ENCODE measurements around the gene MRTFA. TPM values are rescaled to one million over a fixed set of nuclear protein-coding genes. Genes with fewer than 3 reads are reported as not detected.

Gene MRTFA
- total RNA-seq, 1 donor from 2014 or later, result 52.1 TPM

- H3K4me3 ChIP-seq (ENCODE audit: low read depth, low read length), result no peak overlapping the region
- TF ChIP-seq CTCF (conservative IDR thresholded peaks at IDR 0.05; ENCODE audit: low read depth, low read length), result no peak
- no peak for DNase-seq (ENCODE audit: low read depth)
Observed at GRCh38 chr22:40616578-40616977, 19.9 kb downstream of the MRTFA start.

- TF ChIP-seq CTCF (conservative IDR thresholded peaks at IDR 0.05; ENCODE audit: low read depth, low read length), result no peak
Observed at GRCh38 chr22:40613067-40613466, 23.5 kb downstream of the MRTFA start.

GRCh38 chr22:40612291-40612751 lies 24.2 kb downstream of the MRTFA start:
- DNase-seq (ENCODE audit: low read depth), result no peak
- no peak overlapping the region for H3K4me3 ChIP-seq (ENCODE audit: low read depth, low read length)
- no peak for TF ChIP-seq CTCF (conservative IDR thresholded peaks at IDR 0.05; ENCODE audit: low read depth, low read length)

More at GRCh38 chr22:40613067-40613466, 23.5 kb downstream of the MRTFA start:
- no peak overlapping the region for H3K4me3 ChIP-seq (ENCODE audit: low read depth, low read length)
- no peak for DNase-seq (ENCODE audit: low read depth)

GRCh38 chr22:40611606-40612005 lies 24.9 kb downstream of the MRTFA start:
- DNase-seq (ENCODE audit: low read depth), result no peak
- no peak for TF ChIP-seq CTCF (conservative IDR thresholded peaks at IDR 0.05; ENCODE audit: low read depth, low read length)

GRCh38 chr22:40610329-40610850 lies 26.1 kb downstream of the MRTFA start:
- TF ChIP-seq CTCF (conservative IDR thresholded peaks at IDR 0.05; ENCODE audit: low read depth, low read length), result no peak
- H3K4me3 ChIP-seq (ENCODE audit: low read depth, low read length), result no peak overlapping the region
- DNase-seq (ENCODE audit: low read depth), result no peak

More at GRCh38 chr22:40611606-40612005, 24.9 kb downstream of the MRTFA start:
- no peak overlapping the region for H3K4me3 ChIP-seq (ENCODE audit: low read depth, low read length)

- no peak for TF ChIP-seq CTCF (conservative IDR thresholded peaks at IDR 0.05; ENCODE audit: low read depth, low read length)
- no peak overlapping the region for H3K4me3 ChIP-seq (ENCODE audit: low read depth, low read length)
- no peak for DNase-seq (ENCODE audit: low read depth)
Observed at GRCh38 chr22:40609216-40609615, 27.3 kb downstream of the MRTFA start.

GRCh38 chr22:40607506-40607905 lies 29.0 kb downstream of the MRTFA start:
- DNase-seq (ENCODE audit: low read depth), result no peak
- no peak for TF ChIP-seq CTCF (conservative IDR thresholded peaks at IDR 0.05; ENCODE audit: low read depth, low read length)
- no peak overlapping the region for H3K4me3 ChIP-seq (ENCODE audit: low read depth, low read length)
